NOMO-1 treated with DMSO at 0.1 percent for 48 hours (cell line): Measurements from ENCODE around the gene ADAMTS1.
"Not testable (repeated sequence)": the region's sequence is repeated elsewhere in the genome, so short reads cannot be mapped to it uniquely, and the experiment has no call there.

Source experiments
- DNase-seq: peaks from one replicate; lab custom pipeline; 2025; ENCODE audit not compliant: unreplicated experiment; lab: John Stamatoyannopoulos, UW

The ADAMTS1 gene

DNA sequence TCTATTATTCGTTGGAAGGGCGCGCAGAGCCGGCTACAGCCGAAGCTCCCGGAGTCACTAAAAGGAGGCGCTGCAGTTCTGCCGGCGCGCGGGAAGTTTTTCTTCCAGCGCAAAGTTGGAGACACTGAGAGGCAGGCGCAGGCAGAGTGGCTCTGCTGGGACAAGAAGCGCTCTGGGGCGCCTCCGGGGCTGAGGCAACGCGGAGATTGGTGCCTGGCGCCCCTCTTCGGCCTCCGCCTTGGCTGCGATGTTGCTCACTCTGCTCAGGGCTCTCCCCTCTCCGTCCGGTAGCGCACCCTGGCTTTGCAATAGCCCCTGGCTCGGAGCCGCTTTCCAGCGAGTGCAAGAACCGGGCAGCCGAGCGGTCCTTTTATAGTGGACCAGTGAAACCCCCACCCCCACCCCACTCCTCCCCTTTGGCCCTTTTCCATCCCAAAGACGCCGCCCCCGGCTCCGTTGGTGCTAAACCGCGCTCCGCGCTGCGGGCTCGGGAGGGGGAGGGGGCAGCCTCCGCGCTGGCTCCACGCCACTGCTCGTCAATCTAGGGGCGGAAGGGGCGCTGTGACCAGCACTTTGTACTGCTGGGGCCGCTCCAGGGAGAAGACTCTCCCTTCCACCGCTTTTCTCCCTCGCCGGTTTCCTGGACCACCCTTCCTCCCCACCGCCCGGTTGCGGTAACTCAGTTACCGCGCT lies at the start of gene ADAMTS1:
TSS of gene ADAMTS1 (minus strand) at position 344 of the 693 bp plus-strand sequence. CDS start 455 bp downstream, outside the sequence.
- DNase-seq: peak; percentile 75

GRCh38 chr21:26892151-26892550 lies 46.9 kb upstream of the ADAMTS1 start:
- DNase-seq: no peak

DNA sequence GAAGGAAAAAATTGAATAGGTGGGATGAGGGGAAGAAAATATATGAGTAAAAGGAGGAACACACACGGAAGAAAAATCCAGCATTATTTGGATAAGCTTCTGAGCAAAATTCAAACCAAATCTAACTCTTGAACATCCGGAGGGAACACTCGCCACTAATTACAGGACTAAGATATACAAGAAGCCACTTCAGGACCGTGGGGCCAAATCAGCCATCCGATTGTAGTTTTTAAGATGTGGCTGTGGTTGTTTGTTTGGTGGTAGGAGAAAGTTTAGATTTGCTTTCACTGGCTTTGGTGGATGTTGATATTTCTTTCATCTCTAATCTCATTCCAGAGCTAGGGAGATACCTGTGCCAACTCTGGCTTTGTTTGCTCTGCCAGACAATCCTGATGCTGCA lies 43.7 kb upstream of the ADAMTS1 start:
- no peak for DNase-seq

DNA sequence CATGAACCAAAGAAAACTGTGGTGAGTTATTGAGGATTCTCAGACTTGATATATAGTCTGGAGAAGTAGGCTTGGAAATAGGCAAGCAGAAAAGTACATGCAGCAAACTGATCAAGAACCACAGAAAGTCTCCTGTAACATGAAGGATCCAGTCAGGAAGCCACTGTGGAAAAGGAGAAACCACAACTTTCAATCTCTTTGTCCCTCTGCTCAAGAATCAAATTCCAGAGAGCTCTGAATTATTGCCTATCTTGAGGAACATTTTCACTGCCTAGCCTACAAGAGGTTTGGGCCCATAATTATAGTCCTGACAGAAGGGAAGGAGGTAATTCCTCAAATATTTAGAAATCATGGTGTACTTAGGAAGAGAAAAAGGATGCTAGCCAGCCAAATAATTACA lies 43.0 kb upstream of the ADAMTS1 start:
- DNase-seq: no peak

- DNase-seq: no peak
These were observed 42.0 kb upstream of the ADAMTS1 start for GRCh38 chr21:26887251-26887650.

DNA sequence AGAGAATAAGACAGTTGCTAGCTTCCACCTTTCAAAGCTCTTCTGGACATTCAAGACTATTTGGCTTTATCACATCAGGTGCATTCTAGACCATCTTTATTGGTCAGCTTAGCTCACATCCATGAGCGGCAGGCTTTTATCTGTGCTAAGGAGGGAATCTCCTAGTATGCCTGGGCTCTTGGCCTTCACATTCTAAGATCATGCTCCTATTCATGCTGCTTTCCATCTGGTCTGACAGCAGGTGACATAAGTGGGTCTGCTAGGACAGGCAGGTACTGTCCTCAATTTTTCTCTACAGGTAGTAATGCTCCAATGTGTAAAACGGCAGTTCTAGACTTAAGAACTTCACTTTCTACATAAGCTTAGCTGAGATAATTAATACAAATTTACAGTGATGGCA lies 39.2 kb upstream of the ADAMTS1 start:
- no peak for DNase-seq

- DNase-seq: no peak
These were observed 38.6 kb upstream of the ADAMTS1 start for GRCh38 chr21:26883768-26884167.

- peak; percentile 36 for DNase-seq
These were observed 36.5 kb upstream of the ADAMTS1 start for GRCh38 chr21:26881504-26882228.

DNA sequence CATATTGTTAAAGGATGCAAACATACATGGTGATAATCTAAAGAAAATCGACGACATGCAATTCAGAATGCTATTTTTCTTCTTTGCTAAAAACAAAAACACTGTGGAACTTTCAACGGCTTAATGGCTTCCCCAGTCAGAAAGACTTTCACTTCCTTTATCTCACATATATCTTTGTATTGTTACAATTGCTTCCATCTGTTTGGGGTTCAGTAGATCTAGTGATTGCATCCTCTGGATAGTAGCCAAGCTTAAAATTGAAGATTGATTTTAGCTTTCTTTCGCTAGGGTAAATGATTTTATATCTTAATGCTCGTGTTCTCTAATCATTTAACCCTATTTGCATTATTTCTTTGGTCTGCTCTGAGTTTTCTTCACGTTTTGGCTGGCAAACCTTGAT lies 31.8 kb upstream of the ADAMTS1 start:
- peak; percentile 89 for DNase-seq

GRCh38 chr21:26874347-26874746 lies 29.1 kb upstream of the ADAMTS1 start:
- no peak for DNase-seq

- DNase-seq: no peak
These were observed 20.6 kb upstream of the ADAMTS1 start for GRCh38 chr21:26865857-26866256.

DNA sequence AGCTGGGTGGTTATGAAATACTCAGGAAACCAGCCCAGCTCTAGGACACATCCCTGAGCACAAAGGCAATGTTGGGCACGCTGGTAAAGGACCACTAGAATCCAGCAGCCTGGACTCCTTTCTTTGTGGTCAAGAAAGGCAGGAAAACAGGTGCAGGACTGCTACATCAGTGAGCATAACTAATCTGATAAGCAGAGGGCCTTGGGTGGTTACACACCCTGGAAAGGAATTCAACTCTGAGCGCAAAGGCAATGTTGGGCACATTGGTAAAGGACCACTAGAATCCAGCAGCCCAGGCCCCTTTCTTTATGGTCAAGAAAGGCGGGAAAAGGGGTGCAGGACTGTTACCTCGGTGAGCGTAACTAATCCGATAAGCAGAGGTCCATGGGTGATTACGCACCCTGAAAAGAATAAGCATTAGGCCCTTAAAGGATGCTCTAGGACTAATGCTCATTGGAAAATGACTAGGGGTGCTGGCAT lies 11.7 kb upstream of the ADAMTS1 start:
- not testable (repeated sequence) for DNase-seq

DNA sequence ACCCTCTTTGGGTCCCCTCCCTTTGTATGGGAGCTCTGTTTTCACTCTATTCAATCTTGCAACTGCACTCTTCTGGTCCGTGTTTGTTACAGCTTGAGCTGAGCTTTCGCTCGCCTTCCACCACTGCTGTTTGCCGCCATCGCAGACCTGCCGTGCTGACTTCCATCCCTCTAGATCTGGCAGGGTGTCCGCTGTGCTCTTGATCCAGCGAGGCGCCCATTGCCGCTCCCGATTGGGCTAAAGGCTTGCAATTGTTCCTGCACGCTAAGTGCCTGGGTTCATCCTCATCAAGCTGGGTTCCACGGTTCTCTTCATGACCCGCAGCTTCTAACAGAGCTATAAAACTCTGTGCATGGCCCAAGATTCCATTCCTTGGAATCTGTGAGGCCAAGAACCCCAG lies 9.5 kb upstream of the ADAMTS1 start:
- DNase-seq: not testable (repeated sequence)

GRCh38 chr21:26852423-26852822 lies 7.2 kb upstream of the ADAMTS1 start:
- no peak for DNase-seq

DNA sequence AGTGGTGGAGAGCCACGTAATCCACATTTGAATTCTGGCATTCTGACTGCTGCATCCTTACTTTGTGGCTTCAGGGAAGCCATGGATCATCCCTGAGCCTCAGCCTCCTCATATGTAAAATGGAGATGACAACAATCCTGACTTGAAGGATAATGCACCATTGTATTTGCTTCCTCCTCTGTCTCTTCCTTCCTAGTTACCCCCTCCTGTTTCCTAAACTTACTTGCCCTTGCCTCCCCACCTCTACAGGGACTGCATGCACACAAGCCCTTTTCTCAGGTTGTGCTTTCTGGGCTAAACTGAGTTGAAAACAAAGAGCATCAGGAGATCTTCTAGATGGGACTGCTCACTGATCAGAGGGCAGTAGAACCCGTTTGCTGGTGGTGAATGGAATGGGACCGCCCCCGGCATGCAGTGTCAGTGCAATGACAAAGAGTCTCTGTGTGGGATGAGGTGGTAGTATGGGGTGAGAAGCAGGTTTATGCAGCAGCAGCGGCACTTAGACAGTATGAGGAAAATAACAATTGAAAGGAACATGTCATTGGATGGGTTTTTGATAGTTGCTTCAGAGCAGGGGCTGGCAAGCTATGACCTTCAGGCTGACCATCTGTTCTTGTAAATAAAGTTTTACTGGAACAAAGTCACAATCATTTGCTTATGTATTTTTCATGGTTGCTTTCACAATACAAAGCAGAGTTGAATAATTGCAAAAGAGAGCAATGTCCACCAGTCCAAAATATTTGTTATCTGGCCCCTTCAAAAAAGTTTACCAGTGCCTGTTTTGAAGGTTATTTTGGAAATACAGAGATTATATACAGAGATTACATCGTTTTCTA lies 6.1 kb upstream of the ADAMTS1 start:
- DNase-seq: no peak

- peak; percentile 70 for DNase-seq
These were observed 5.0 kb upstream of the ADAMTS1 start for GRCh38 chr21:26850116-26850643.

DNA sequence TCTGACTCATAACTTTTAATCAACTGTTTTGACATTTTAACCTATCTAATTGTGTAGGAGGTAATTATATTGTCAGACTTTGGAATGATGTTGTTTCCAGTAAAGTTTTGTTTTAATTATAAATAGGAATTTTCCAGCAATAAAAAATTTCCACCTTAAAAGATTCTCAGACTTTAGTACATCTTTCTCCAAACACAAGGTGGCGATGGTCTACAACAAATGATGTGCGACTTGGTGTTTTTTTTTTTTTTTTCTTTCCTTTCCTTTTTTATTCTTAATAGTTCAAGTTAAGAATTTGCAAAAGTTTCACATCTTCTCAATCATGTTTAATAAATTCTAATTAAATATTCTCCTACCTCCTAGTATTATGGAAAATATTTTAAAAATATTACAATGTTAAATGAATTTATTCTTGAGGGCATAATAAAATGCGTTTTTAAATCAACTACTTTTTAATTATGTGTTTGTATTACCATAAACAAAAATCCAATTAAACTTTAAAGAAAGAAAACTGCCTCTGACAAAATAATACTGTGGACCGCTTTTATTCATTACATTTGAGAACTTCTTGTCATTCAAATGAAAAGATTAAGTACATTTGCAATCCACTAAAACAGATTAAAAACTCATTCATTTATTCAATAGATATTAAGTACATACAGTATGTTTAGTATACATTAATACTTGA lies 4.4 kb upstream of the ADAMTS1 start:
- DNase-seq: peak; percentile 38

- DNase-seq: no peak
These were observed 2.7 kb upstream of the ADAMTS1 start for GRCh38 chr21:26847921-26848320.

DNA sequence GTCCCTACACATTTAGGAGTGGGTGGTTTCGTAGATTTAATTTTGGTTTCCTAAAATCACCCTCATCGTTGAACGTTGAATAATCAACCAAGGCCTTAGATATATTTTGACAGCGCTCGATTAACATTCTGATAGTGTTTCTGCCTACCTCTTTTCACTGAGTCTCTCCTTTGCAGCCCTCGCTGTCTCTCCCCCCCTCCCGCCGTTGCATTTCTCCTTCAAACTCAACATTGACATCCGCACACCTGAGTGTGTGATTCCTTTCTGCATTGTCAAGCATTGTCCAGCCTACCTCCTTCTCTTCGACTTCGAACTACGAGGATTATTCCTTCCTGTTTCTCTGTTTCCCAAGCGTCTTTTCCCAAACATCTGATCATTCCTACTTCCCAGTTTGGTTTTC lies 1.8 kb upstream of the ADAMTS1 start:
- no peak for DNase-seq

- DNase-seq: peak; percentile 44
These were observed 1.1 kb upstream of the ADAMTS1 start for GRCh38 chr21:26846036-26846931.
